LoVo (cell line): Measurements from ENCODE around the gene ULK4.
"Not testable (repeated sequence)": the region's sequence is repeated elsewhere in the genome, so short reads cannot be mapped to it uniquely, and the experiment has no call there.

Experiments used
- DNase-seq: peaks from one replicate; pipeline ENCODE4 v3.0.0-alpha.2; 2016; ENCODE audit warnings: low spot score

The ULK4 gene

DNA sequence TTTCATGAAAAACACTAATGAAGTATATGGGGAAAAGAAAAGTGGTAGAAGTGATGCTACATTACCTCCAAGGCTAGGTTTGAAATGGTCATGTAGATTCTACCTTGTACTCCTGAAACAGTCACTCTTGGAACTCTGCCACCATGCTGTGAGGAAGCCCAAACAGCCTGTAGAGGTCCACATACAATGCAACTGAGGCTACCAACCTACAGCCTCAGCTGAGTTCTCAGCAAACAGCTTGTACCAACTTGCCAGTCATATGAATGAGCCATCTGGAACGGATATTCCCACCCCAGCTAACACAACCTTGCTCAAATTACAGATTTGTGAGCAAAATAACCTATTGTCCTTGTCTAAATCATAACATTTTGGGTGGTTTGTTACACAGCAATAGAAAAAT, 193.5 kb downstream of the ULK4 start:
- no peak for DNase-seq

DNA sequence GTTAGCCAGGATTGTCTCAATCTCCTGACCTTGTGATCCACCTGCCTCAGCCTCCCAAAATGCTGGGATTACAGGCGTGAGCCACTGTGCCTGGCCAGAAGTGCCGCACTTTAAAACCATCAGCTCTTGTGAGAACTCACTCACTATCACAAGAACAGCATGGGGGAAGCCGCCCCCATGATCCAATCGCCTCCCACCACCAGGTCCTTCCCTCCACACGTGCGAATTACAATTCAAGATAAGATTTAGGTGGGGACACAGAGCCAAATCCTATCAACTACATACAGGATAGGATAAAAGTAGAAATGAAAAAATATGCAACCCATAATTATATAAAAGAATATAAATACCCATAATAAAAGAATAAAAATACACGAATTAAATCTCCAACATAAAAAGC, 199.0 kb downstream of the ULK4 start:
- not testable (repeated sequence) for DNase-seq

DNA sequence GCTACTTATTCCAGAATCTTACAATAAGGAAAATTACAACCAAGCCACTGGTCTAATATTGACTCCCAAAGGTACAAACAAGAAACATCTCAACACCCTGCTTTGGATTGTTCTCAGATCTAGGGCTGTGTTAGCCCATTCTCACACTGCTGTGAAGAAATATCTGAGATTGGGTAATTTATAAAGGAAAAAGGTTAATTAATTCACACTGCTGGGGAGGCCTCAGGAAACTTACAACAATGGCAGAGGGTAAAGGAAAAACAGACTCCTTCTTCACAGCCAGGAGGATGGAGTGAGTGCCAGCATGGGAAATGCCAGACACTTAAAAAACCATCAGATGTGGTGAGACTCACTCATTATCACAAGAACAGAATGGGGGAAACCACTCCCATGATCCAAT, 208.3 kb downstream of the ULK4 start:
- no peak for DNase-seq

- DNase-seq: no peak
Observed at GRCh38 chr3:41751597-41751996, 210.3 kb downstream of the ULK4 start.

- DNase-seq: no peak
Observed at GRCh38 chr3:41749988-41750387, 211.9 kb downstream of the ULK4 start.

DNA sequence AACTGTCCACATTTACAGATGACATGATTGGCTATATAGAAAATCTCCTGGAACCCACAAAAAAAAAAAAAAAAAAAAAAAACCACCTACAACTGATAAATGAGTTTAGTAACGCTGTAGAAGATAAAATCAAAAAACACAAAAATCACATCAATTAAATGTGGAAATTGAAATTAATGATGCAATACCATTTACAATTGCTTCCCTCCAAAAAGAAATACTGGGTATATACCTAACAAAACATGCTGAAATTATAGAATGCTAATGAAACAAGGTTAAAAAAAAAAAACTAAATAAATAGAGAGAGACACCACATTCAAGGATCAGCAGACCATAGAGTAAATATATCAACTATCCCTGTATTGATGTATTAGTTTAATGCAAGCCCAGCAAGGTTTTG, 215.7 kb downstream of the ULK4 start:
- DNase-seq: no peak

DNA sequence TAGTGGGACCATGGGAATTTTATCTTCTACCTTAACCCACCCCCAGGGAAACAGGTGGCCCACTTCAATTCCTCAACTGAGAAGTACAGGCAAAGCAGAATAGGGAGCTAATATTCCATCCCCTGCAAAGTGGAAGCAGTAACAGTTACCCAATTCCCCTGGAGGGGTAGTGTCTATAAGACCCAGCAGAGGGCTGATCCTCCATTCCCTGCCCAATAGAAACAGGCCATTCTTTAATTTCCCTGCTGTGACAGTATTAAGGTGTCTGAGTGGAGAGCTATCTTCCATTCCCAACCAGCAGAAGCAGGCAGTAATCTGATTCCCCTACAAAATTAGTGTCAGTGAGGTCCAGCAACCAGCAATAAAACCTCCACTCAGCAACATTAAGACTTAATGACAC, 219.8 kb downstream of the ULK4 start:
- DNase-seq: no peak

GRCh38 chr3:41740374-41740886, 221.5 kb downstream of the ULK4 start:
- DNase-seq: no peak

DNA sequence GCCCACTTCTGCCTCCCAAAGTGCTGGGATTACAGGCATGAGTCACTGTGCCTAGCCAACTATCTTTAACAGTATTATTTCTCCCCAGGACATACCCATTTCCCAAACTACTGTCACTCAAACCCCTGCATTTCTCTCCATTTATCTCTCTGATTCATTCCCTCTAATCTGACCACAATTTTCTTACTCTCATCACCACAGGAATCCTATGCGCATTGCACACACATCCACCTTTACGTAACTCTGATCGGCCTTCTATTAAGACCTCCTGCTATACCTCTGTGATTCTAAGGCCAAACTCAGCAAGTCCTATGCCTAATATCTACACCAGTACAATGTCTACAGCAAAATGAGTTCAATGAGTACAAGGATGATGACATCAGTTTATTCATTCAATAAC, 235.0 kb downstream of the ULK4 start:
- DNase-seq: no peak

DNA sequence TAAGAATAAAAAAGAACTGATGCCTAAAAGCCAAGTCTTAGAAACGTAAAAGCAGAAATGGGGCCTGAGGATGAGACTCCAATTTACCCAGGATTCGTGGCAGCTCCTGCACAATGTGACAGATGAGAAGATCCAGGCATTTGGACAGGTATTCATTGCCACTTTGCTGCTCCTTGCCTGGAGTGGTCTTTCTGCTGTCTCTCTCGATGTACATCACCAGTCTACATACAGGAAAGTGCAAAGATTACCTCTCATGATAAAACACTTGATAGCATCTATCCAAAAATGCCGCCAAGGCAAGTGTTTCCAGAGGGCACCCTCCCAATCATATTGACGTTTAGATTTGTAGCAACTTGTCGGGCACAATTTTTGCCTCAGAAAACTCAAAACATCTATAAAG, 244.3 kb downstream of the ULK4 start:
- DNase-seq: no peak

GRCh38 chr3:41716471-41716870, 245.4 kb downstream of the ULK4 start:
- no peak for DNase-seq

- DNase-seq: no peak
Observed at GRCh38 chr3:41715376-41715775, 246.5 kb downstream of the ULK4 start.

- DNase-seq: no peak
Observed at GRCh38 chr3:41711651-41712050, 250.3 kb downstream of the ULK4 start.

DNA sequence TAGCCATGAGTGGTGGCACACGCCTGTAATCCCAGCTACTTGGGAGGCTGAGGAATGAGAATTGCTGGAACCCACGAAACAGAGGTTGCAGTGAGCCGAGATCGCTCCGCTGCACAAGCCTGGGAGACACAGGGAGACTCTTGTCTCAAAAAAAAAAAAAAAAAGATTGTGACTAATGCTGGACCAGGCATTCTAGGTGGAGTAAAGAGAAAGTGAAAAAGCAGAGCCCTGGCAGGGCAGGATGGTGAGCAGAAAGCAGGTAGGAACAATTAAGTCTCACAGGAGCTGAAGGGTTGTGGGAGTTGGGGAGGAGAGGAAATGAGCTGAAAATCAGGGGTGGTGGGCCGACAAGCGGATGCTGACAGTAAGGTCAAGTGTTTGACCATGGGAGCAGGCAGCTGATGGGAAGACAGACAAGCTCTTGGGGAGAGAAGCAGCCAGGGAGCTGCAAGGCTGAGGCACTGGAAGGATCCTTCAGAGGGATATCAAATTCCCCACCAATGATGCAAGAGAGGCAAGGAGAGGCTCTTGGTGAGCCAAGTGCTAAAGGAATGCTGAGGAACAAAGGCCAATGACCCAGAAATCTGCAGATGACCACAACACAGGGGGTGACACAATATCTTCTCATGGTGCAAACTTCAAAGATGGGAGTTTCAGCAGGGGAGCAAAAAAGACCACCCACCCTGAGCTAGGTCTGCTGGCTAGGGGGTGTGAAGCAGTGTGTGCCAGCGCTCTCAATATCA, 251.1 kb downstream of the ULK4 start:
- DNase-seq: peak; percentile 15

DNA sequence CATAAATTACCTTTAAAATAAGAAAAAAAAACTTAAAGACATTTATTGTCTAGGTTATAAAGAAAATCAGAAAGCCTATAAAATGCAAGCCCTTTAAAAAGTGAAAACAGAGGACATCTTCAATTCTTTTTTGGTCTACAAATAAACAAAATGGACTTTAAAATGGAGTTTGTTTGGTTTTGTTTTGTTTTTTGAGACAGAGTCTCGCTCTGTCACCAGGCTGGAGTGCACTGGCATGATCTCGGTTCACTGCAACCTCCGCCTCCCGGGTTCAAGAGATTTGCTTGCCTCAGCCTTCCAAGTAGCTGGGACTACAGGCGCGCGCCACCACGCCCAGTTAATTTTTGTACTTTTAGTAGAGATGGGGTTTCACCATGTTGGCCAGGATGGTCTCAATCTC, 252.7 kb downstream of the ULK4 start:
- not testable (repeated sequence) for DNase-seq

- DNase-seq: no peak
Observed at GRCh38 chr3:41708176-41708575, 253.7 kb downstream of the ULK4 start.

- no peak for DNase-seq
Observed at GRCh38 chr3:41705893-41706292, 256.0 kb downstream of the ULK4 start.

GRCh38 chr3:41701191-41701698, 260.7 kb downstream of the ULK4 start:
- no peak for DNase-seq

DNA sequence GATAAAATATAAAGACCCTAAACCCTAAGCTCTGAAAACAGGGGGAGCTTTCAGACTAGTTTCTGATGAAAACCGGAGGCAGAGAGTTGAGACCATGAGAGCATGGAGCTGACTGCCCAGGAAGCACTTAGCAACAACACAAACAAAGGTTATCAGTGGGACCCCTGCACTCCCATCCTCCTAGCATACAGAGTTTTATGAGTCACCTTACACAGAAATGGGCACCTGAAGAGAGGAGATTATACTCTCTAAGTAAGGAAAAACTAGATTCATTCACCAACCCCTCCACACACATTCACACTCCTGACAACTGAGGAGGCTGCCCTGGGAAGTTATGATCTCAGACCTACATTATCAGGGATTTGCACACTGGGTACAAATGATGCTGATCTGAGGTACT, 261.7 kb downstream of the ULK4 start:
- no peak for DNase-seq

DNA sequence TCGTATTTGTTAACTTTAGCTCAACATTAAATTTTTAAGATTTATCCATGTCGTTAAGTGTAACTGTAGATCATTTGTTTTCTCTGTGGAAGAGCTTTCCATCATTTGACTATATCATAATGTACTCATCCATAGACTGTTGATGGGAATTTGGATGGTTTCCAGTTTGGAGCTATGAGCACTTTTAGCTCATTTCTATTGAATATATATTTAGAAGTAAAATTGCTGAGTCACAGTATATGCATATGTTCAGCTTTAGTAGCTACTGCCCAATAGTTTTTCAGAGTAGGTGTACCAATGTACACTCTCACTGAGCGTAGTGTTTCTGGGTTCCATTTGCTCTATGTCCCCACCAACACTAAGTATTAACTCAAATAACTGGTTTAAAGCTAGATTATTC, 263.0 kb downstream of the ULK4 start:
- DNase-seq: no peak

GRCh38 chr3:41697702-41698101, 264.2 kb downstream of the ULK4 start:
- DNase-seq: no peak

- not testable (repeated sequence) for DNase-seq
Observed at GRCh38 chr3:41695806-41696205, 266.1 kb downstream of the ULK4 start.

GRCh38 chr3:41693799-41694198, 268.1 kb downstream of the ULK4 start:
- no peak for DNase-seq
